ENCODE data around the gene CREBRF.
"Not testable (repeated sequence)": the region's sequence is repeated elsewhere in the genome, so short reads cannot be mapped to it uniquely, and the experiment has no call there.

GRCh38 chr5:173132166-173132565, 76.0 kb downstream of the CREBRF start:
- not testable (repeated sequence) for TF ChIP-seq CTCF, POLR2A (IDR thresholded peaks at IDR 0.05)
